Neuronal stem cell (in vitro differentiated cells): ENCODE measurements around the gene PRXL2C.

Experiments used
- DNase-seq: peaks from one replicate; pipeline ENCODE4 v3.0.0-alpha.2; 2013; ENCODE audit warnings: low spot score
- H2AFZ ChIP-seq: one replicate; pipeline ENCODE4 v1.6.1; 2013; ENCODE audit warnings: mild to moderate bottlenecking, low read length, inconsistent platforms
- H2AK5ac ChIP-seq: 2 replicates; pipeline ENCODE4 v1.6.1; 2013; ENCODE audit warnings: low read depth, mild to moderate bottlenecking, inconsistent platforms, low read length, moderate library complexity, mixed read lengths
- H2BK120ac ChIP-seq: 2 replicates; pipeline ENCODE4 v1.6.1; 2013; ENCODE audit warnings: low read depth, mild to moderate bottlenecking, inconsistent platforms, low read length, moderate library complexity, mixed read lengths
- H2BK12ac ChIP-seq: one replicate; pipeline ENCODE4 v1.6.1; 2013; ENCODE audit warnings: low read length, inconsistent platforms
- H2BK15ac ChIP-seq: 2 replicates; pipeline ENCODE4 v1.6.1; 2013; ENCODE audit warnings: mild to moderate bottlenecking, low read length, inconsistent platforms, mixed read lengths
- H2BK5ac ChIP-seq: one replicate; pipeline ENCODE4 v1.6.1; 2013; ENCODE audit warnings: inconsistent platforms, mild to moderate bottlenecking, low read length, moderate library complexity
- H3K14ac ChIP-seq: one replicate; pipeline ENCODE4 v1.6.1; 2013; ENCODE audit warnings: low read length, inconsistent platforms
- H3K18ac ChIP-seq: 2 replicates; pipeline ENCODE4 v1.6.1; 2013; ENCODE audit warnings: low read length, inconsistent platforms
- H3K23ac ChIP-seq: 2 replicates; pipeline ENCODE4 v1.6.1; 2013; ENCODE audit warnings: low read depth, mild to moderate bottlenecking, mixed read lengths, low read length, inconsistent platforms; ENCODE audit not compliant: poor library complexity
- H3K27ac ChIP-seq: replicated peaks from 3 replicates; pipeline ENCODE4 v1.5.1; 2013; ENCODE audit warnings: low read length, inconsistent platforms
- H3K27me3 ChIP-seq, 3 experiments: 2 replicates each; pipeline ENCODE4 v1.6.1; 2013; ENCODE audit warnings: low read length in 3 of 3, mild to moderate bottlenecking in 2 of 3, inconsistent platforms in 1 of 3, low read depth in 1 of 3, mixed read lengths in 1 of 3, moderate library complexity in 1 of 3; ENCODE audit not compliant: control insufficient read depth in 3 of 3, insufficient read depth in 3 of 3
- H3K36me3 ChIP-seq, 2 donors: replicated peaks in 1 of 2; 2 replicates each; pipeline ENCODE4 v1.6.1; 2013; ENCODE audit warnings: low read length in 2 of 2; ENCODE audit not compliant: control insufficient read depth in 2 of 2, insufficient read depth in 2 of 2
- H3K4ac ChIP-seq: 2 replicates; pipeline ENCODE4 v1.6.1; 2013; ENCODE audit warnings: inconsistent platforms, mild to moderate bottlenecking, low read length, moderate library complexity
- H3K4me1 ChIP-seq, 2 donors: 1 replicate in 1 of 2; 2 replicates in 1 of 2; pipeline ENCODE4 v1.6.1; 2013; ENCODE audit warnings: low read length in 2 of 2, low read depth in 1 of 2; ENCODE audit not compliant: control insufficient read depth in 2 of 2, insufficient read depth in 1 of 2
- H3K4me2 ChIP-seq: one replicate; pipeline ENCODE4 v1.6.1; 2013; ENCODE audit warnings: mild to moderate bottlenecking, low read length, inconsistent platforms; ENCODE audit not compliant: insufficient read depth, poor library complexity, severe bottlenecking
- H3K4me3 ChIP-seq, 2 donors: 2 replicates each; pipeline ENCODE4 v1.5.1; 2013; ENCODE audit warnings: low read length in 2 of 2, mild to moderate bottlenecking in 2 of 2, inconsistent platforms in 1 of 2, moderate library complexity in 1 of 2
- H3K79me1 ChIP-seq: one replicate; pipeline ENCODE4 v1.6.1; 2013; ENCODE audit warnings: low read depth, mild to moderate bottlenecking, inconsistent platforms, low read length, moderate library complexity
- H3K9ac ChIP-seq: one replicate; pipeline ENCODE4 v1.6.1; 2013; ENCODE audit warnings: mild to moderate bottlenecking, low read depth, low read length, inconsistent platforms; ENCODE audit not compliant: poor library complexity
- H3K9me3 ChIP-seq, 2 donors: replicated peaks in 1 of 2; 2 replicates each; pipeline versions ENCODE3 to v1.6.1; 2013; ENCODE audit warnings: low read length in 2 of 2, mild to moderate bottlenecking in 2 of 2, inconsistent platforms in 1 of 2, low read depth in 1 of 2, mixed read lengths in 1 of 2, moderate library complexity in 1 of 2; ENCODE audit not compliant: control insufficient read depth in 2 of 2, insufficient read depth in 1 of 2
- H4K8ac ChIP-seq: one replicate; pipeline ENCODE4 v1.6.1; 2013; ENCODE audit warnings: low read depth, mild to moderate bottlenecking, inconsistent platforms, low read length, moderate library complexity
- H4K91ac ChIP-seq: one replicate; pipeline ENCODE4 v1.6.1; 2013; ENCODE audit warnings: low read length, low read depth, mild to moderate bottlenecking, inconsistent platforms; ENCODE audit not compliant: poor library complexity
- WGBS, 2 donors: extraction: QIAGEN DNeasy Blood & Tissue Kit; methylation state at CpG; one replicate each; pipeline ENCODE4 v1.1.7; 2013; ENCODE audit warnings: missing lambda C conversion rate in 2 of 2, mixed read lengths in 1 of 2; ENCODE audit not compliant: insufficient read length in 2 of 2, insufficient replicate concordance in 1 of 2; ENCODE audit errors: extremely low coverage in 2 of 2; 5-methylcytosine and 5-hydroxymethylcytosine counted together

PRXL2C gene

GRCh38 chr9:96611302-96611701 lies 43.8 kb downstream of the PRXL2C start:
- H2BK15ac ChIP-seq, result no peak overlapping the region
- no peak overlapping the region for H3K4me3 ChIP-seq
- peaks cover 3 to 16% of the 10 kb centered on the region in 2 donors for H3K4me1 ChIP-seq
- H3K79me1 ChIP-seq, result peaks cover 6% of the 10 kb centered on the region
- H4K8ac ChIP-seq, result no peak overlapping the region
- no peak for DNase-seq
- H4K91ac ChIP-seq, result no peak overlapping the region
- no CpG with 5 or more reads among the region's 3 CpGs for WGBS, 2 donors
- H3K27ac ChIP-seq, result no peak overlapping the region
- no peak overlapping the region for H2BK12ac ChIP-seq
- H3K14ac ChIP-seq, result no peak overlapping the region
- no peak overlapping the region for H3K18ac ChIP-seq
- H3K27me3 ChIP-seq, result no peaks in the 10 kb centered on the region
- no peak overlapping the region for H2BK120ac ChIP-seq
- H3K4ac ChIP-seq, result no peak overlapping the region
- no peak overlapping the region for H3K9ac ChIP-seq
- no peak overlapping the region for H2AK5ac ChIP-seq
- no peaks in the 10 kb centered on the region for H3K9me3 ChIP-seq
- H3K36me3 ChIP-seq, result no peaks in the 10 kb centered on the region
- no peak overlapping the region for H2AFZ ChIP-seq
- H3K23ac ChIP-seq, result no peak overlapping the region
- H3K4me2 ChIP-seq, result no peak overlapping the region
- no peak overlapping the region for H2BK5ac ChIP-seq

GRCh38 chr9:96609732-96610131 lies 45.4 kb downstream of the PRXL2C start:
- Histone ChIP-seq H3K18ac (no peak overlapping the region), H3K9ac (no peak overlapping the region), H4K8ac (no peak overlapping the region), H3K27me3 (no peaks in the 10 kb centered on the region), H3K36me3 (no peaks in the 10 kb centered on the region), H3K9me3 (no peaks in the 10 kb centered on the region), H3K4me3 (no peak overlapping the region), H3K4me1 (peaks cover 3 to 16% of the 10 kb centered on the region in 2 donors), H2AFZ (no peak overlapping the region), H3K4ac (no peak overlapping the region), H2BK5ac (no peak overlapping the region), H3K23ac (no peak overlapping the region), H2AK5ac (no peak overlapping the region), H2BK120ac (no peak overlapping the region), H2BK12ac (no peak overlapping the region), H3K79me1 (peaks cover 4% of the 10 kb centered on the region), H3K14ac (no peak overlapping the region), H3K4me2 (no peak overlapping the region), H3K27ac (no peak overlapping the region), H4K91ac (no peak overlapping the region), H2BK15ac (no peak overlapping the region)
- no peak for DNase-seq

- peaks cover 5 to 14% of the 10 kb centered on the region in 2 donors for H3K4me1 ChIP-seq
Observed at GRCh38 chr9:96607971-96608370, 47.1 kb downstream of the PRXL2C start.

GRCh38 chr9:96605328-96605727 lies 49.8 kb downstream of the PRXL2C start:
- Histone ChIP-seq H3K9ac (no peak overlapping the region), H3K18ac (no peak overlapping the region), H2BK5ac (no peak overlapping the region), H2BK15ac (no peak overlapping the region), H3K4me1 (peaks cover 3 to 4% of the 10 kb centered on the region in 2 donors), H4K91ac (no peak overlapping the region), H3K23ac (no peak overlapping the region), H2BK12ac (no peak overlapping the region), H2AFZ (no peak overlapping the region), H3K27ac (no peak overlapping the region), H3K4me2 (no peak overlapping the region), H3K14ac (no peak overlapping the region), H2AK5ac (no peak overlapping the region), H3K36me3 (no peaks in the 10 kb centered on the region), H3K9me3 (peaks cover 0 to 6% of the 10 kb centered on the region in 2 donors), H2BK120ac (no peak overlapping the region), H4K8ac (no peak overlapping the region), H3K4ac (no peak overlapping the region), H3K79me1 (peaks cover 4% of the 10 kb centered on the region), H3K4me3 (no peak overlapping the region), H3K27me3 (no peaks in the 10 kb centered on the region)
- no peak for DNase-seq
- no CpG with 5 or more reads among the region's 3 CpGs for WGBS, 2 donors

More at GRCh38 chr9:96607971-96608370, 47.1 kb downstream of the PRXL2C start:
- Histone ChIP-seq H2BK5ac (no peak overlapping the region), H3K14ac (no peak overlapping the region), H3K9me3 (no peaks in the 10 kb centered on the region), H3K4me3 (no peak overlapping the region), H2BK12ac (no peak overlapping the region), H2AFZ (no peak overlapping the region), H4K91ac (no peak overlapping the region), H3K23ac (no peak overlapping the region), H2AK5ac (no peak overlapping the region), H3K36me3 (no peaks in the 10 kb centered on the region), H3K27ac (no peak overlapping the region), H2BK120ac (no peak overlapping the region), H3K4ac (no peak overlapping the region), H2BK15ac (no peak overlapping the region), H3K9ac (no peak overlapping the region), H4K8ac (no peak overlapping the region), H3K4me2 (no peak overlapping the region), H3K18ac (no peak overlapping the region), H3K79me1 (peaks cover 2% of the 10 kb centered on the region), H3K27me3 (no peaks in the 10 kb centered on the region)
- no CpG with 5 or more reads among the region's 3 CpGs for WGBS, 2 donors
- no peak for DNase-seq
